NCI-H345 treated with DMSO at 0.1 percent for 48 hours (cell line): ENCODE measurements around the gene PHOX2A.

ENCODE experiments used
- DNase-seq: peaks from one replicate; lab custom pipeline; 2025; ENCODE audit not compliant: unreplicated experiment; lab: John Stamatoyannopoulos, UW

PHOX2A gene

GRCh38 chr11:72235351-72236057 is 8.5 kb downstream of the PHOX2A start:
- no peak for DNase-seq

GRCh38 chr11:72234920-72235319 is 9.1 kb downstream of the PHOX2A start:
- no peak for DNase-seq

- DNase-seq = no peak
These were observed 9.5 kb downstream of the PHOX2A start for GRCh38 chr11:72234514-72234830.

GRCh38 chr11:72233773-72234513 is 10.0 kb downstream of the PHOX2A start:
- no peak for DNase-seq

GRCh38 chr11:72233056-72233772 is 10.8 kb downstream of the PHOX2A start:
- DNase-seq = no peak

GRCh38 chr11:72232260-72233055 is 11.5 kb downstream of the PHOX2A start:
- DNase-seq = no peak

- DNase-seq = no peak
These were observed 12.3 kb downstream of the PHOX2A start for GRCh38 chr11:72231396-72232259.

- DNase-seq = no peak
These were observed 13.1 kb downstream of the PHOX2A start for GRCh38 chr11:72230764-72231365.

- DNase-seq = no peak
These were observed 13.8 kb downstream of the PHOX2A start for GRCh38 chr11:72229925-72230763.

GRCh38 chr11:72229336-72229924 is 14.5 kb downstream of the PHOX2A start:
- no peak for DNase-seq

GRCh38 chr11:72228844-72229231 is 15.1 kb downstream of the PHOX2A start:
- no peak for DNase-seq

- no peak for DNase-seq
These were observed 15.6 kb downstream of the PHOX2A start for GRCh38 chr11:72228229-72228843.

GRCh38 chr11:72227316-72228228 is 16.4 kb downstream of the PHOX2A start:
- DNase-seq = peak; percentile 98

GRCh38 chr11:72226701-72227100 is 17.3 kb downstream of the PHOX2A start:
- DNase-seq = no peak

GRCh38 chr11:72225411-72225951 is 18.5 kb downstream of the PHOX2A start:
- DNase-seq = no peak

- no peak for DNase-seq
These were observed 19.2 kb downstream of the PHOX2A start, which contains the start of gene INPPL1 for GRCh38 chr11:72224564-72225410. Gene INPPL1 (plus strand): TSS chr11:72224767. CDS start chr11:72224985, 218 bp downstream.
